NCI-H2107 treated with DMSO at 0.1 percent for 48 hours (cell line): Measurements from ENCODE around the gene SIK3.
A peak's percentile ranks its signal among the peaks of the same experiment; 100 is the strongest.
"Not testable (repeated sequence)": the region's sequence is repeated elsewhere in the genome, so short reads cannot be mapped to it uniquely, and the experiment has no call there.

Experiments used
- DNase-seq: peaks from one replicate; lab custom pipeline; 2025; ENCODE audit not compliant: unreplicated experiment; lab: John Stamatoyannopoulos, UW

Gene SIK3

DNA sequence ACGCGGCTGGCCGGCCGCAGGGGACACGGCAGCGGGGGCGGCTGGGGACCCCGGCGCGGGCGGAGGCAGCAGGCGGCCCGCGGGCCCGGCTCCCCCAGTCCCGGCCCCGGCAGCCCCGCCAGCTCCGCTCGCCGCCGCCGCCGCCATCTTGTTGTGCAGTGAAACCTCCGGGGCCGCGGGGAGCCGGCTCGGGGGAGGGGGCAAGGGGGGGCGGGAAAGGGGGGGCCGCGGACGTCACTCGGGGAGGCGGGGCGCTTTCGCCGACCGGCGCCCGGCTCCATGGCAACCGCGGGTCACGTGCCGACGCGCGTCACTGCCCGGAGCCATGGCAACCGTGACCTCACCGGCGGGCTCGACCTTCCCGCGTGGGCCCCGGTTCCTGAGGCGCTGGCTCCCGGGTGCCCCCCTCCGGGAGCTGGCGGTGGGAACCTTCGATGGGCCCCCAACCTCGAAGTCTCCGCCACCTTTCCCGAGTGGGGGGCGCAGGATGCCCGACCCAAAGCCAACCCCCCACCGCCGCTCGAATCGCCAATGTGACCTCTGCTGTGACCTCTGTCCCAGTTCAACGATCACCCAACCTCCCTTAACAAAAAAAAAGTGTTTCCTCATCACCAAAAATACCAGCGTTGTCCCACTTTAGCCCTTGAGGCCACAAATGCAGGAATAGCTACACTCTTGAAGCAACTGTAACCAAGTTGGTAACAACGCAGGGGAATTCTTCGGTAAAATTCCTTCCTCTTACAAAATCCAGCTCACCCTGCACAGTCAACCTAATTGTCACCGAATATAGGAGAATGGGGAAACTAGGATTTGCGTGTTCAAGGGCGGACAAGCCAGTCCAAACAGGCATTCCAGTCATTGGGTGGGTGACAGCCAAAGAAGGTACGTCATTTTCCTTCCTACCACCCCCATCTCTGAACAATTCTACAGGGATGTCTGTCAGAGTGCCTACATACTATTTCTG, at the start of gene SIK3:
Gene SIK3 (minus strand): TSS at position 160 of the 964 bp plus-strand sequence. CDS start 13 bp downstream, at position 147.
- peak; percentile 69 for DNase-seq

DNA sequence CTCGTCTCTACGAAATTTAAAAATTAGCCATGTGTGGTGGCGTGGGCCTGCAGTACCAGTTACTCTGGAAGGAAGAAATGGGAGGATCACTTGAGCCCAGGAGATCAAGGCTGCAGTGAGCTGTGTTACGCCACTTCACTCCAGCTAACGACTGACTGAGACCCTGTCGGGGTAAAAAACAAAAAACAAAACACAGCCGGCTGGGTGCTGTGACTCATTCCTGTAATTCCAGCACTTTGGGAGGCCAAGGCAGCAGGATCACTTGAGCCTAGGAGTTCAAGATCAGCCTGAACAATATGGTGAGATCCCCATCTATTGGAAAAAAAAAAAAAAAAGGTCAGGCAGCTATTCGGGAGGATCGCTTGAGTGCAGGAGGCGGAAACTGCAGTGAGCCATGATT, 48.3 kb upstream of the SIK3 start:
- DNase-seq = no peak

- DNase-seq = no peak
Measured at GRCh38 chr11:117145393-117145761, 47.1 kb upstream of the SIK3 start.

DNA sequence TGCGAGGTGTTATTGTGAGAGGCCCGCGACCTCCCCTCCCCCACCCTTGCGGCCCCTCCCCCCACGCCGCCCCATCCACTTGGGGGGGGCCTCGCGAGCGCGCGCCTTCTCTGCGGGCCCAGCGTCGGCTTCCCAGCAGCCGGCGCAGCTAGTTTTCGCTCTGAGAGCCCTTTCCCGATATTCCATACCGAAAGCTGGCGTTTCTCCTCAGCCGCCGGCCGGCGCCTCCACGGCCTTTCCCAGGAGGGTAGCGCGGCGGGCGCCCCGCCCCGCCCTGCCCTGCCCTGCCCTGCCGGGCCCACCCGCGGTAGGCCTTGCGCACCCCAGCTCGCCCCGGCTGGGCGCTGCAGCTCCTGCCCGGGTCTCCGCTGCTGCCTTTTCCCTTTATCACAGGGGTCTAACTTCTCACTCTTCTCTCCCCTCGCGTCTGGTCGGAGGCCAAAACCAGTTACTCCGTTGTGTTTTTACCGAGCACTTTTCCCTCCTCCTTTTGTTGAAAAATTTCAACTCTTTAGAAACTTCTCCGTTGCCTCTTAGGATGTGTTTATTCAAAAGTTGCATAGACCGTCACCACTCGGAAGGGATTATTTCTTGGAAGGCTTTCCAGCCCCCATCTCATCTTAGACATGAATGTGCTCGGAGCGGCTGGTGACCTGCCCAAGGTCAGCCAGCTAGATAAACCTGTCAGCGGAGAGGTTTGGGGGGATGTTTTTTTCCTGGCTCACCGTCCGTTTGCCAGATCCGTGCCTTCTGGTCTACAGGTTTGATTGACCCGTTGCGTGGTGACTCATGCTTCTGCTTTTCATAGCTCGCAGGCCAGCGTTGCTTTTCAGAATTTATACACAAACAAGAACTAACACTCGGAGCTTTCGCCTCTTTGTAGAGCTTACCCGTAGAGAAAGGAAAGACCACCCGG, 46.5 kb upstream of the SIK3 start:
- no peak for DNase-seq

- peak; percentile 81 for DNase-seq
Measured at GRCh38 chr11:117143871-117144476, 45.7 kb upstream of the SIK3 start, which contains the start of gene PAFAH1B2. PAFAH1B2 (plus strand) TSS chr11:117144287; CDS start chr11:117152448, 8,161 bp downstream.

GRCh38 chr11:117143390-117143789, 45.2 kb upstream of the SIK3 start:
- DNase-seq = peak; percentile 35

DNA sequence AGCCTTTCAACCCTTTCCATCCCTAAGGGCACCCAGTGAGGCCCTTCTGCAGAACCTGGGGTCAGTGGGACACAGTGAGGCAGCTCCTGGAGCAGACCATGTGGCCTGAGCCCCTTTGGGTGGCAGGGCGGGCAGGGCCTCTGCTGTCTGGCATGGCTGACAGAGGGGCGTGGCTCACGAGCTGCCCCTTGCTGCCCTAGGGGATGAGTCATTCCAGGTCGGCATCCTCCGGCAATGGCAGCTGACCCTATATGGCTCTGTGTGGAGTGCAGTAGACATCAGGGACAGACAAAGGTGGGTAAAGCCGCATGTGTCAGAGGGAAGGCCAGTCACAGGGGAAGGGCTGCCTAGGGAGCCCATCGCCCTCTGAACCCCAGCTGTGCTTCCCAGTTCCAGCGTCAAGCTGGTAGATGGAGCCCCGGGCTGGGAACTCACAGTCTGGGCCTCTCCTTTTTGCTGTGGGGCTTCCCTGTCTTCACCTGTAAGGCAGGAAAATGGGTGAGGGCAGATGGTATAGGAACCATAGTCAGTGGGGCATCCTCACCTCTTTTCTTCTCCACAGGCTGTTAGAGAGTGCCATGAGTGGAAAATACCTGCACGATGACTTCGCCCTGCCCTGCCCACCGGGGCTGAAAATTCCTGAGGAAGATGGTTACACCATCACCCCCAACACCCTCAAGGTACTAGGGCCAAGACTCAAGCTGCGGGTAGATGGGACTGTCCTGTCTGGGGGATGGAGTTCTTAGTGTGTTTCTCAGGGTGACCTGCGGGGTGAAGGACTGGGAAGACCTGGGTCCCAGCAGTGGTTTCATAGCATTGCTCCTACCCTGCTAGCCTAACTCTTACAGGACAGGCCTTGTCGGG, 39.2 kb upstream of the SIK3 start:
- not testable (repeated sequence) for DNase-seq

DNA sequence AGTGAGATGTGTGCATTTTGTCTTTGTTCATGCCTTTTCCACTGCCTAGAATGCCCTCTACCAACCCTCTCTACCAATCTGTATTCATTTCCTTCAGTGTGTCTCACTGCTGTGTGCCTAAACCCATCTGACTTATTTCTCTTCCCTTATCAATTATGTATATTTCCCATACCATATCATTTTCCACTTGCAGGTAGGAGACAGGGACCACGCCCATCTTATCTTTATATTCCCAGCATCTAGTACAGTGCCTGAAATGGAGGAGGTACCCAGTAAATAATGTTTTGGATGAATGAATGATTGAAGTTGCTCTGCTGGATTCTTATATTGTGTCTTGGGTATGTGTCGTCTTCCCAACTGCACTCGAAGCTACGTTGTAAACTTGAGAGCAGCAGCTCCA, 36.8 kb upstream of the SIK3 start:
- DNase-seq = not testable (repeated sequence)

GRCh38 chr11:117134431-117134830, 36.2 kb upstream of the SIK3 start:
- DNase-seq = no peak

- DNase-seq = no peak
Measured at GRCh38 chr11:117130879-117131278, 32.7 kb upstream of the SIK3 start.

GRCh38 chr11:117130396-117130795, 32.2 kb upstream of the SIK3 start:
- not testable (repeated sequence) for DNase-seq

GRCh38 chr11:117128289-117128688, 30.1 kb upstream of the SIK3 start:
- no peak for DNase-seq

DNA sequence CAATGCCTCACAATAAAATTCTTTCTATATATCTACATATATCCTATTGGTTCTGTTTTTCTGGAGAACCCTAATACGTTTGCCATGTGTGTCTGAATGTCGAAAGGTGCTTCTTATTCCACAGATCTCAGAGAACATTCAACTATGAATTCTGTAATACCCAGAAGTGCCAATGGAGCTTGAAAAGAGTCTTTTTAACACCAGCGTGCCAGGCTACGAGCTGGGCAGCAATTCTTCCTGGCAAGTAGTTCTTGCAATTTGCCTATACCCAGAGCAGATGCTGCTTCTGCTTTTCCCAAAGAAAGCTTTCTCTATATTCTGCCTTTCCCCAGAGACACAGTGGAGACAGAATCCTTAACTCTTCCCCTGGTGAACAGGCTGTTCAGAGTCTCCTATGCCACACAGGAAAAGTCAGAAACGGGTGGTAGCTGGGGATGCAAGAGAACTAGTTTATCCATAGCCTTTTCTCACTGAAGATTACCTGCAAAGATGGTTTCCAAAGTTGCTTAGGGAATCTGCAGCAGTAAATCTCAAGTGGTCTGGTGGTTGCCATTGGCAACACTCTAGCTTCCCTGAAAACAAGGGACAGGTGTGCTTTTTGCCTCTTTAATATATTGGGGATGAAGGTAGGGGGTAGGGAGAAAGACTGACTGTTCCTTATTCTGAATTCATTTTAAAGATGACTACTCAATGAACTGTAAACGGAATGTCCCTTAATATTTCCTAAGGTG, 29.1 kb upstream of the SIK3 start:
- peak; percentile 67 for DNase-seq

- no peak for DNase-seq
Measured at GRCh38 chr11:117126223-117126965, 28.2 kb upstream of the SIK3 start.

DNA sequence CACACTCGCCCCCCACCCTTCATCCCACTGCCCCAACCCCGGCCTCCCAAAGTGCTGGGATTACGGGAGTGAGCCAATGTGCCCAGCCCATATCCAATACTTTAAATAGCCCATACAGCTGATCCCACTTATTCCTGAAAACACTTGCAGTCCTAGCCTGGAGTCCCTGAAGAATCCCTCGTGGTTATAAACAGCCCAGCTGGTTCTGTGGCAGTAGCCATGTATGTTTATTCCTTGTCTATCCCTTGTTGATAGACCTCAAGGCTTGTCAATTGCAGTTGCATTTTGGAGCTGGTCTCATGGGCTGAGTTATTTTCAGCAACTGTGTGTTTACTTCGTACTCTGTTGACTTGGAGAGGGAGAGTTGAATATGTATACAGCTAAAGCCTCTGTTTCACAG, 24.3 kb upstream of the SIK3 start:
- no peak for DNase-seq

- no peak for DNase-seq
Measured at GRCh38 chr11:117121176-117121575, 22.9 kb upstream of the SIK3 start.

DNA sequence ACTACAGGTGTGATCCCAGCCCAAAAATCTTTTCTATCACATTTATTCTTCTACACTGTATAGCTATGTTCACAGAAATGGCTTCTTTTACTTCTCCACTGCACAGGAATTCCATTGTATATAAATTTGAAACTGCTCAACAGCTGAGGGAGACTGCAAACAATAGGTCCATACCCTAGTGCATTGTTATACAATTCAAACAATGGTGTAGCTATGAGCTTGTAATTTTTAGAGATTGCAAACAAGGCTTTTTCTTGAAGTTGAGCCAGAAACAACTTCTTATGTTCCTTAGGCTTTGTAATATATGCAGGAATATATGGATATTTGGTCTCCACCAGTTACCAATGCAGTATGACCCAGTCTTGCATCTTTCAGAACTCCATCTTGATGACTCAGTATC, 19.5 kb upstream of the SIK3 start:
- DNase-seq = no peak

- DNase-seq = not testable (repeated sequence)
Measured at GRCh38 chr11:117112939-117113338, 14.7 kb upstream of the SIK3 start.

GRCh38 chr11:117112497-117112896, 14.3 kb upstream of the SIK3 start:
- DNase-seq = not testable (repeated sequence)
